Raji (cell line): Measurements from ENCODE around the gene TMEM184B.

Experiments used
- POLR2A ChIP-seq: IDR thresholded peaks from 2 replicates; pipeline ENCODE4 v1.6.1; 2011; ENCODE audit warnings: low read depth, low read length, control low read depth; ENCODE audit not compliant: insufficient read depth

TMEM184B gene

DNA sequence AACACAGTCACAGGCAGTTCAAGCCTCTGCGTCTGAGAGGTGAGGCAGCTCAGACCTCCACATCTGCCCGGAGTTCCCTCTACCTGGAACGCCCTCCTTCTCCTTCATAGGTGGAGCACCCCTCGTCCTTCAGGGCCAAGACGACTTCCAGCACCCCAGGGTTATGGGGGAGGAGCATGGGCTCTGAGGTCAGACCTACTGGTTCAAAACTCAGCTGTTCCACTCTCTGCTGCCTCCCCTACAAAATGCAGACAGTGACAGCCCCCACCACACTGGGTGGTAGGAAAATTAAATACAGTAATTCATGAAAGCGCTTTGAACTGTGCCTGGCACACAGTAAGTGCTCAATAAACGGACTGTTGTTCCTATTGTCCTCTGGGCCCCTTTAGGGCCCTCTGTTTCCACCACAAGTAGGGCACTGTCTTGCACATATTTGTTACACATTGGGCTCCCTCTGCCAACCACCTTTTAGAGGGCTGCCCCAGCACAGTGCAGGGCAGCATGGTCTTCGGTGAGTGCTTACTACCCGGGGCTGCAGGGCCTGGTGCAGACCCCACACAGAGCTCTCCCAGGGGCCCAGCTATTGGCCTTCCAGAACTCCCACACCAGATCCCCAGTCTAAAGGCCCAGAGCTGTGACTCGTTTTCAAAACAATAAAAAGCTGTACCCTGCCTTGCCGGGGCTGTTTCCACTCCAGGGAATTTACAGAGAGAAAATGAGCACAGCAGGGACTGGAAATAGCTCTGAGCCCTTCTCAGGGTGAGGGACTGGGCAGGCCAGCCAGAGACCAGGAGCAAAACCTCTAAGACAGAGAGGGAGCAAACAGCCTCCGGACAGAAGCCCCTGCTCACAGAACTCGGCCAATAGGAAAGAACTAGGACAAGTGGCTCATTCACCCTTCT lies 2.5 kb downstream of the TMEM184B start:
- no peak for TF ChIP-seq POLR2A

DNA sequence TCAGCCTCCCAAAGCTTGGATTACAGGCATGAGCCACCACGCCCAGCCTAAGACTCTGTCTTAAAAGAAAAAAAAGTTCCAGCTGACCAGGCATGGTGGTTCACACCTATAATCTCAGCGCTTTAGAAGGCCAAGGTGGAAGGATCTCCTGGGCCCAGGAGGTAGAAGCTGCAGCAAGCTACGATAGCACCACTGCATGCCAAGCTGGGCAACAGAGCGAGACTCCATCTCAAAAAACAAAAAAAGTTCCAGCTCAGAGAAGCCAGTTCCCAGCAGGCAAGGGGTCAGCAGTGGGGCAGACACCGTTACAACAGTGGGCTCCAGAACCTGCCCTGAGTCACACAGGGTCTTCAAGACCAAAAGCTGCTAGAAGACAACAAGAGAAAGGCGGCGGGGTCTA lies 3.3 kb downstream of the TMEM184B start:
- TF ChIP-seq POLR2A: no peak

DNA sequence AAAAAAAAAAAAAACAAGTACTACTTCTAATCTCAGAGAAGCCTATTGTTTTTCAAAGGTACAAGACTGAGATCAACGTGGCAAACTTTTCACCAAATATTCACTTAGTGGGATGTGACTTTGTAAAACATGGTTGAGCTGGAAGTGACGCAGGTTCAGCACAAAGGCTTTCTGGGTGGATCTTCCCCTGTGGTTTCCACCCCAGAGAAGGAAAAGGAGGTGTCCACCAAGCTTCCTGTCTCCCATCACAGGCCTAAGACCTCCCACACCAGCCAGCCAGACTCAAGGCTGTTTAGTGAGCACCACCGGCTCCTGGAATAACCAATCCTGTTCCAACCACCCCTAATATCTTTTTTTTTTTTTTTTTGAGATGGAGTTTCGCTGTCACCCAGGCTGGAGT lies 5.7 kb downstream of the TMEM184B start:
- no peak for TF ChIP-seq POLR2A

DNA sequence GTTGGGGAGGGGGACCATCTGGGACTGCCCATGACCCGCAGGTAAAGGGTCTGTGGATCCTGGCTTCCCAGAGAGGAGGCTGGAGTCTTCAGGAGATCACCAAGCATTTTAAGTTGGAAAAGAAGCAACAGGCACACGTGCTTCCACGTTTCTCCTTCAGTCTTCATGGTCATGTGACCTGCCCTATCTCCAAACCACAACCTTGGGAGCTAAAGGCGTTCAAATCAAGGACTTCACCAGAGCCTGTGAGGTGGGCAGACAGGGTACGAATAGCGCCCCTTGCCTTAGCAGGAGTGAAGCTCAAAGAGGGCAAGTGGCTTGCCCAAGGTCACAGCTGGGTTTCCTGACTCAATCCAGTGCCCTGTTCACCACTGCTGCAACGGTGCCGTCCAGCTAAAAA lies 6.7 kb downstream of the TMEM184B start:
- no peak for TF ChIP-seq POLR2A

DNA sequence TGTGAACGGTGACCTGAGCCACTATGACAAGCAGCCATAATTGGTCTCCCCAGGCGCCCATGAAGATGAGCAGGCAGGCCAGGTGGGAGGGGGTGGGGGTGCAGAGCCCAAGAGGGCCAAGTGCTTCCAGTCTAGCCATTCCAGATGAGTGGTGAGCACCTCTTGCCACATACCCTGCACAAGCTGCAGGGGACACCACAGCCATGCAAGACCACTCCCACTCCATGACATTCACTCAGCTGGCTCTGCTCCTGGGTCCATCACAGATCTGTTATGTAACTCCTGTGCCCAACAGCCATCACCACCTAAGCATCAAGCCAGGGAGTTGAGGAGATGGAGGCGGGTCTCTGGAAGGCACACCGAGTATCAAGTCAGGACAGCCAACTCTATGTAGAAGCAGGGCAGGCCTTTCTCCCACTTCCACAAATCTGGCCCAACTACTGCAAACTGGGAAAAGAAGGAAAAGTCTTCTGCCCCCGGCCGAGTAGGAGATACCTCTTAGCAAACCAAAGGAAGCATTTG lies 8.4 kb downstream of the TMEM184B start:
- TF ChIP-seq POLR2A: no peak

DNA sequence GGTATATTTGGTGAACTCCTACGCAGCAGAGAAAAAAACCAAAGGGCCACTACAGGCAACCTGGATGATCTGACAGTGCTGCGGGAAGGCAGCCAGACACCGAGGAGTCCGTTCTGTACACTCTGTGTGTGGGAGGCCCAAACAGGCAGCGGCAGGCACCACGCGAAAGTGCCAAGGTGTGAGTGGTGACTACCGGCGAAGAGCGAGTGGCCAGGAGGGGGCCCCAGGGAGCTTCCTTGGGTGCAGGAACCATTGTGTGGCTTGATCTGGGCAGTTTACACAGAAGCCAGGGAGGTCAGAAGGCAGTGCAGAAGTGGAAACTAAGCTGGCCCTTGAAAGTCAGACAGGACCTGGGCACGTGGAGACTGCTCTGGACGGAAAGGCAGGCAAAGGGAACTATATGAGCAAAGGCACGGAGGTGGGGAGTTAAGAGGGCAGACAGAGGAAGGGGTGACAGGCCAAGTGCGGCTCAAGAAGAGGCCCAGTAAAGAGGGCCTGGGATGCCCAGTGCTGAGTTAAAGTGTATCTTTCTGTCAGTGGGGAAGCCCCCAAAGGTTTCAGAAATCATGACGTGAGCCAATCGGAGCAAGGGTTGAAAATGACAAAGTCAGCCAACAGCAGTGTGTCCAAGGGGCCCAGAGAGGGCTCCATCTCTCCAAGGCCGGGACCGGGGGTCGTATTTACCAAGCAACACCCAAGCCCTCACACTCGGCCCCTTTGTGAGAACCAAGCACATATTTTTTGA lies 10.6 kb downstream of the TMEM184B start:
- no peak for TF ChIP-seq POLR2A

DNA sequence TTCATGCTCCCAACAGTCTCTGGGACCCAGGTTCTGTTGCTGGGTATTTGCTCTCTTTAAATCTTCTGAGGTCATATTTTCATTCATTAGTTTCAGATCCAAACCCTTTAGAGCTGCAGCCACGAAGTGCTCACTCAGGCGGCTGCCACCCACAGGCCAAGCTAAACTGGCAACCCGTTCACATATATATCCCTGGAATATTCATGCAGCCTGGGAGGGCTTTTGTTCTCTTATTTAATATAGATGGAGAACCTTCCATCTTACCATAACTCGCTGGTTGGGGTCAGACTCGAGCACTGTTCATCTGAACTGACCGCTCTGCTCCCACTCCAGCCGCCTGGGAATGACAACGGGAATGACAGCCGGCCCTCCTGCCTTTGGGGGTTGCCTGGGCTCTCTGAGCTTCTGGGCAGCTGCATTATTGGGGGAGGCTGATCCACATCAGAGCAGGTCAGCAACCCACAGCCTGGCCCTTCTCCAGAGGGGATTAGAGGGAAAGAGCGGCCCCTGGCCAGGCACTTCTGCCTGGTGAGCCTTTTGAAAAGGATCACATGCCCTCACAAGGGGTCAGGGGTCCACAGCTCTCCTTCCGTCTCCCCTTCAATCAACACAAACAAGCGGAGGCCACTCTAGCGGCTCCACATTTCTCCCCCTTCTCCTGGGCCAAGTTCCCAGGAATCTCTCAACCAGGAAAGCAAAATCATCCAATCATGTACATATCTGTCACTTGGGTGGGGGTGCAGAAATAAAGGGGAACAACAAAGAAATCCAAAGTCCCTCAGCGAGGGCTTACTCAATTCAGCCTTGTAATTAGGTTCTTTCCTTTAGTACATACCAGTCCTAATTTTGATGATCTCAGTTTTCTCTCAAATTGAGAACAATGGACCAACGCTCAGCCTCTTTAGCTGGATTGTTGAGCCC lies 11.8 kb downstream of the TMEM184B start:
- no peak for TF ChIP-seq POLR2A

DNA sequence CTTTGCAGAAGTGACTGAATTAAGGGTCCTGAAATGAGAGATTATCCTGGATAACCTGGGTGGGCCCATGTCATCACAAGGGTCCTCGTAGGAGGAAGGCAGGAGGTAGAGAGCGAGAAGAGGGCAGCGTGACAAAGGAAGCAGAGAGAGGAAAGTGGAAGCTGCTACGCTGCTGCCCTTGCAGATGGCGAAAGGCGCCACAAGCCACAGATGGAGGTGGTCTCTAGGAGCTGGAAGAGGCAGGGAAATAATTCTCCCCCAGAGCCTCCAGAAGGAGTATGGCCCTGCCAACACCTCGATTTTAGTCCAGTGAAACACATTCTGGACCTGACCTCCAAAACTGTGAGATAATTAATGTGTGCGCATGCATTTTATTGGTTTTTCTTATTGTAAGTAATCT lies 13.4 kb downstream of the TMEM184B start:
- no peak for TF ChIP-seq POLR2A

DNA sequence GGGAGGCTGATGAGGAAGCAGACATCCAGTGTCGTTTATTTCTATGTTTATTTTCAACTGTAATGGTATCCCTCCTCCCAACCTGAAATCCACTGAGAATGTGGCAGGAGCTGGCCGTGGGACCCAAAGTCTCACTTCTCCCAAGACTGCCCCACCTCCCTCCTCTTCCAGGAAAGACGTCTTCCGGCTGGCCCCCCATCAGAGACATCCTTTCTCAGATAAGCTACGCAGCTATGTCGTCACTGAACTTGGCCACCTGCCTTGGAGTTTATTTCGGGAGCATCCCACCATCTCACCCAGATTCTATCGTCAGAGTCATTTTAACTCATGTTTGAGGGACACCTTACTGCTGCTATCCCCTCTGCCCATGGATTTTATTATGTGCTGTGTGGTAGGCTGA lies 13.9 kb downstream of the TMEM184B start:
- no peak for TF ChIP-seq POLR2A

DNA sequence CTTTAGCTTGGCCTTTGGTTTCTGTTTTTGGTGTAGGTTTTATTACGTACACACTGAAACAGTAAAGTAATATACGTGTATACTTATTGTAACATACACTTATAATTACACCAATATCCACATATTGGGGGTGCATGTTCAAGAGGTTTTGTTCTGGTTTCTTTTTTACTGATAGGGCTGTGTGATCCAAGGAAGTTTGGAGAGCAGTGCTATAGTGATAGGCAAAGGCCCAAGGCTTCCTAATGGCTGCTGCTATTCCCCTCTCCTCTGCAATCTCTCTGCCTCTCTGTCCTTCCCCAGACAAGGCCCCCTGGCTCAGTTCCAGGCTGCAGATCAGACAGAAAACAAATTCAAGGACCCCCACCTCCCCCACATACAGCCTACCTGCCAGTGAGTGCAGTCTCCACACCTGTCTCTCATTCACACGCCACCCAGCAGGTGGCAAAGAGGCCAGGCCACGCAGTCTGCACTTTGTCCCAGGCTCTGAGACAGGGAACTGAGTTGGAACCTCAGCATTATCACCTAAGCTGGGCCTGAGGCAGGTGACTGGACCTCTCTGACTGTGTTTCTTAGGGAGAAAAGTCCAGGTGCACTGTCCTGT lies 15.1 kb downstream of the TMEM184B start:
- no peak for TF ChIP-seq POLR2A

DNA sequence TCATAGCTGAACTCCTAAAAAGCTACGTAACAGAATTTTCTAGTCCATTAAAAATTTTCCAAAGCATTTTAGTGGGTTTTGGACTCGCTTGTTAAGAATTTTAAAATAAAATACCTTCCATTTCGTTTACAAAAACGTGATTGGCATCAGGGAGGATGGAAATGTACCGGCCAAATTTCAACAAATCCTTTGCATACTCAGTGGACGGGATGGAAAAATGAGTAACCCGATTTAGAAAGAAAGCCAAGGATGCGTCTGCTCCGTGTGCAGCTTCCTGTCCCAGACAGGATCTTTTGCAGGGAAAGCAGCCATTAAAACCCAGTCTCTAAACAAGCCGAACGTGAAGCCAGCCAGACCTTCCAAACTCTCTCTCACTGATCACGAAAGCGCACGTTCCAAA lies 15.6 kb downstream of the TMEM184B start:
- TF ChIP-seq POLR2A: no peak

DNA sequence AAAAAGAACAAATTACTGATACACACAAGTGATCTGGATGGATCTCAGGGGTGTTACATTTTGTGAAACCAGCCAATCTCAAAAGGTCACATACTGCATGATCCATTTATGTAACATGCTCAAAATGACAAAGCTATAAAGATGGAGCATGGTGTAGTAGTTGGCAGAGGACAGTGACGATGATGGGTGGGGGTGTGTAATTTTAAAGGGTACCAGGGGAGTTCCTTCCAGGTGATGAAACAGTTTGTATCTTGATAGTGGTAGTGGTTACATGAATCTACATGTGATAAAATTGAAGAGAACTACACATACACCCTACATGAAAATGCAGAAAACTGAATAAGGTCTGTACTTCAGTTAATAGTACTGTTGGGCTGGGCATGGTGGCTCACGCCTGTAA lies 17.1 kb downstream of the TMEM184B start:
- TF ChIP-seq POLR2A: no peak

DNA sequence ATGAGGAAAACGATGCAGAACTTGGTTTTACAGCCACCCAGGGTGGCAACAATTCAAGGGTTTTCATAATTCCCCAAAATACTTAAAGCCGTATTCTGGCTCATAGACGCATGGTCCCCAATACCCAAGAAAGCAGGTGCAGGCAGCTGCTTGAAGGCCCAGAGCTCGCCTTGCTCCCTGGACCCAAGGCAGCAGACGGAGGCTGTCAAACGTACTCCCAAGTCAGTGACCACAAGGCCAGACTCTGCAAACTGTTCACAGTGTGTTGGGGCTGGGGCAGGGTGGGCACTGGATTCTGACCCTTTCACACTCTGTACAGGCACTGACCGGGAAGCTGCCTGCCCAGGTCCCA lies 21.5 kb downstream of the TMEM184B start:
- no peak for TF ChIP-seq POLR2A

DNA sequence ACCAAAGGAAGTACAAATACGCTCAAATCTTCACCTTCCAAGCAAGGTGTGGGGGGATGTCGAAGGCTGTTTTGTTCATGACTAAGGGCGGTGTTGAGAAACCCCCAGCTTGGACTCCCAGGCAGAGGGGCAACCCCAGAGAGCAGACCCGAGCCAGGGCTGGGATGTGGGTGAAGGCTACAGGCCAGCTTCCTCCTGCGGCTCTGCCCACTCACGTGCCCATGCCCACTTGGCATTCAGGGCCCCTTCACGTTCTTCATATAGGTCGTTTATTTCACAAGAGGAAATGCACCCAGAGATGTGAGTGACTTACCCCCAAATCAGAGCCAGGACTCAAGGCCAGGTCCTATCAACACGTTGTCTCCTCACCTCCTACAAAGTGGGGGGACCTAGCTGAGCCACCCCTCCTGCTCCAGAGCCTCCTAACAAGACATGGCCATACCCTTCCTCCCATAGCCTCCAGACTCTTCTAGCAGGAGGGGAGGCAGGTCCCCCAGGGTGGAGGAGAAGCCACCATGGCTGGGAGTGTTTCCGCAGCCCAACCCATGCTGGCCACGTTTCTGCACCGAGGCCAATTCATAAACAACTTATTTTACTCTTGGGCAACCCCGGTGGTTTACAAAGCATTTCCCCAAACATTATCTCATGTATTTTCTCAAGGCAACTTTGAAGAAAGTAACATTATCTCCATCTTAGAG lies 22.0 kb downstream of the TMEM184B start:
- no peak for TF ChIP-seq POLR2A
